Hepatocyte (in vitro differentiated cells): ENCODE measurements around the gene XRCC4. TPM values are rescaled to one million over a fixed set of nuclear protein-coding genes. Genes with fewer than 3 reads are reported as not detected.

Experiments
- DNase-seq: peaks from one replicate; pipeline ENCODE4 v3.0.0-alpha.2; 2016; ENCODE audit warnings: low spot score
- H2AFZ ChIP-seq: fragments of 200-600 bp; sonication (generic); 2 replicates; pipeline ENCODE4 v1.6.0; 2016; ENCODE audit warnings: antibody characterized with exemption, mild to moderate bottlenecking
- H3K27ac ChIP-seq: fragments of 200-600 bp; sonication (generic); 2 replicates; pipeline ENCODE4 v1.5.1; 2016; ENCODE audit warnings: mild to moderate bottlenecking
- H3K27me3 ChIP-seq: fragments of 200-600 bp; sonication (generic); 2 replicates; pipeline ENCODE4 v1.6.1; 2016
- H3K36me3 ChIP-seq: fragments of 200-600 bp; sonication (generic); replicated peaks from 2 replicates; pipeline ENCODE4 v1.5.1; 2016; ENCODE audit warnings: low read depth; ENCODE audit not compliant: insufficient read depth
- H3K4me1 ChIP-seq: fragments of 200-600 bp; sonication (generic); 2 replicates; pipeline ENCODE4 v1.5.1; 2016; ENCODE audit warnings: mild to moderate bottlenecking, moderate library complexity; ENCODE audit not compliant: insufficient read depth
- H3K4me2 ChIP-seq: fragments of 200-600 bp; sonication (generic); 2 replicates; pipeline ENCODE4 v1.6.0; 2016
- H3K4me3 ChIP-seq: fragments of 200-600 bp; sonication (generic); 2 replicates; pipeline ENCODE4 v1.5.1; 2016; ENCODE audit warnings: mild to moderate bottlenecking
- H3K79me2 ChIP-seq: fragments of 200-600 bp; sonication (generic); 2 replicates; pipeline ENCODE4 v1.6.0; 2017; ENCODE audit warnings: mild to moderate bottlenecking
- H3K9me2 ChIP-seq: fragments of 200-600 bp; sonication (generic); replicated peaks from 2 replicates; pipeline ENCODE4 v1.6.0; 2017; ENCODE audit warnings: mild to moderate bottlenecking; ENCODE audit not compliant: insufficient read depth
- H3K9me3 ChIP-seq: fragments of 200-600 bp; sonication (generic); 2 replicates; pipeline ENCODE4 v1.5.1; 2016; ENCODE audit warnings: low read depth, mild to moderate bottlenecking
- H4K20me1 ChIP-seq: fragments of 200-600 bp; sonication (generic); 2 replicates; pipeline ENCODE4 v1.6.0; 2016; ENCODE audit warnings: mild to moderate bottlenecking; ENCODE audit not compliant: insufficient read depth, poor library complexity, severe bottlenecking
- CTCF ChIP-seq: fragments of 200-600 bp; sonication (generic); IDR thresholded peaks from 2 replicates; pipeline ENCODE4 v1.5.1; 2016; ENCODE audit warnings: antibody characterized with exemption, mild to moderate bottlenecking; ENCODE audit not compliant: poor library complexity
- EZH2 ChIP-seq: fragments of 200-600 bp; sonication (generic); IDR thresholded peaks from 2 replicates; pipeline ENCODE4 v1.6.1; 2016; ENCODE audit warnings: antibody characterized with exemption, mild to moderate bottlenecking, borderline replicate concordance
- EZH2phosphoT487 ChIP-seq: fragments of 200-600 bp; sonication (generic); IDR thresholded peaks from one replicate; pipeline ENCODE4 v1.6.1; 2018; ENCODE audit warnings: antibody characterized with exemption, mild to moderate bottlenecking, low read depth, moderate library complexity; ENCODE audit not compliant: unreplicated experiment, severe bottlenecking
- WGBS: methylation state at CpG from one replicate; pipeline ENCODE4 v1.1.6; 2016; ENCODE audit warnings: low lambda C conversion rate; ENCODE audit errors: missing lambda C conversion rate; 5-methylcytosine and 5-hydroxymethylcytosine counted together
- polyA plus RNA-seq: library from polyadenylated mRNA; unstranded; fragments of >200 nt; fragmentation: Nextera tagmentation; extraction: Ambion mirVana; gene quantifications from 2 replicates; pipeline ENCODE4 v1.2.1, GENCODE V29; 2016
- total RNA-seq: library from RNA; depleted of rRNA; stranded (reverse); fragments of >200 nt; gene quantifications from 2 replicates; pipeline ENCODE4 v1.2.3, GENCODE V29; 2014

Gene XRCC4
- total and polyA plus RNA-seq, 2 experiments from 2014 or later: 12.7 to 21.5 TPM

- no peak for DNase-seq
- H3K4me2 ChIP-seq: no peak overlapping the region
- no peaks in the 10 kb centered on the region for H3K27me3 ChIP-seq
- no peak for TF ChIP-seq EZH2
- TF ChIP-seq EZH2phosphoT487: no peak
- TF ChIP-seq CTCF: no peak
- peaks cover 6% of the 10 kb centered on the region for H3K4me1 ChIP-seq
- no peaks in the 10 kb centered on the region for H3K79me2 ChIP-seq
- no peak overlapping the region for H3K4me3 ChIP-seq
- H3K9me2 ChIP-seq: no peaks in the 10 kb centered on the region
- no peak overlapping the region for H2AFZ ChIP-seq
- 91% methylated on average over 2 of the region's 2 CpGs for WGBS
- H4K20me1 ChIP-seq: no peaks in the 10 kb centered on the region
- H3K9me3 ChIP-seq: peaks cover 12% of the 10 kb centered on the region
- peak overlapping the region; percentile 14 for H3K27ac ChIP-seq
- H3K36me3 ChIP-seq: no peaks in the 10 kb centered on the region
These were observed 19.5 kb downstream of the XRCC4 start for GRCh38 chr5:83096660-83097339.

- Histone ChIP-seq H3K9me3 (peaks cover 12% of the 10 kb centered on the region), H3K4me1 (peaks cover 6% of the 10 kb centered on the region), H3K27ac (peak overlapping the region; percentile 14), H3K4me3 (no peak overlapping the region), H3K4me2 (peak overlapping the region; percentile 2), H4K20me1 (no peaks in the 10 kb centered on the region), H2AFZ (no peak overlapping the region), H3K79me2 (no peaks in the 10 kb centered on the region), H3K27me3 (no peaks in the 10 kb centered on the region), H3K9me2 (no peaks in the 10 kb centered on the region), H3K36me3 (no peaks in the 10 kb centered on the region)
- TF ChIP-seq EZH2phosphoT487: no peak
- TF ChIP-seq CTCF: no peak
- TF ChIP-seq EZH2: no peak
- WGBS: 39% methylated on average over 2 of the region's 2 CpGs
- peak; percentile 4 for DNase-seq
These were observed 20.4 kb downstream of the XRCC4 start for GRCh38 chr5:83097689-83098231.

- no peak for DNase-seq
- no peak overlapping the region for H3K4me3 ChIP-seq
- no peaks in the 10 kb centered on the region for H3K9me3 ChIP-seq
- no peaks in the 10 kb centered on the region for H3K27me3 ChIP-seq
- H4K20me1 ChIP-seq: no peaks in the 10 kb centered on the region
- no peak for TF ChIP-seq EZH2phosphoT487
- no peak for TF ChIP-seq EZH2
- TF ChIP-seq CTCF: no peak
- no peak overlapping the region for H2AFZ ChIP-seq
- no peak overlapping the region for H3K4me2 ChIP-seq
- no peaks in the 10 kb centered on the region for H3K36me3 ChIP-seq
- peaks cover 6% of the 10 kb centered on the region for H3K4me1 ChIP-seq
- H3K27ac ChIP-seq: no peak overlapping the region
- no peaks in the 10 kb centered on the region for H3K9me2 ChIP-seq
- no peaks in the 10 kb centered on the region for H3K79me2 ChIP-seq
These were observed 21.7 kb downstream of the XRCC4 start for GRCh38 chr5:83099001-83099400.
